Lung microvascular endothelial cell (primary cell): ENCODE measurements around the gene TPR. TPM values are rescaled to one million over a fixed set of nuclear protein-coding genes. Genes with fewer than 3 reads are reported as not detected.
"Not testable (repeated sequence)": the region's sequence is repeated elsewhere in the genome, so short reads cannot be mapped to it uniquely, and the experiment has no call there.

Source experiments
- DNase-seq, 2 donors: peaks; one replicate each; pipeline versions ENCODE4 v3.0.0 to v3.0.0-alpha.2; 2010; ENCODE audit warnings: low read depth in 2 of 2
- total RNA-seq: library from RNA; depleted of rRNA; stranded (reverse); fragments of >200 nt; gene quantifications from 2 replicates; pipeline ENCODE4 v1.2.1, GENCODE V29; 2014

Gene TPR
- total RNA-seq = 54.0 and 78.8 TPM in 2 replicates

DNA sequence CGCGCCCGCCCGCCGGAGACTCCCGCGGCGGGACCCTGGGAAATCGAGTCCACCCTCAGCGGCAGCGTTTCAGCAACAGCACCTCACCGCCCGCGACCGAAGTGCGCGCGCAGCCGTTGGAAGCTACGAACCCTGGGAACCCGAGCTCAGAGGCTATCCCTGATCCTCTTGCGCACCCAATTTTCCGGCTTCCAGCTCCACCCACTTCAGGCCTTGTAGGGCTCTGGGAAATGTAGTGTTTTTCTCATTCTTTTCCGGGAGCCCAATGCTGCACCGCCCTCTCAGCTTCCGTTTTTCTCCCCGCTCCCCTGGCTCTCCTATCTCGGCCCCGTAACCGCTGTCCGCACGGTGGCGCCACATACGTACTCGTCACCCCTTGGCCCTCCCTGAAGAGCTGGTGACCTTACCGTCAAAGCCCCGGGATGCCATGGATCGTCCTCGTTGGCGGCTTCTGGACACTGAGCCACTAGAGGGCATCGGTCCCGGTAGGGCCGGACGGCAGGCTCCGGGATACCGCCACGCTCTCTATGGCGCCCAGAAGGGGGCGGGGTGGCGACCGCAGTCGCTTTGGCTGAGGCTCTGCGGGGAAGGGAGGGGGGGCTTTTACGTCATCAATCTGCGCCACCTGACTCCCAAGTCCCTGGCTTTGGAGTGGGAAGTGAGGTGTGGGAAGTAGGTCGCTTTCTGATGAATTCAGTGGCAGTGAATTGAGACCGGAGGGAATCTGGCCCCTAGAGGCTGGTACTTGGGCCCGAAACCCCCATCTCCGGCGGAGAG lies at the start of gene TPR, which contains the start of gene ODR4:
TSS of gene TPR (minus strand) at position 102 of the 777 bp plus-strand sequence. CDS start 225 bp downstream, outside the sequence.
TSS of gene ODR4 (plus strand) at position 687 of the 777 bp plus-strand sequence. CDS start 3,948 bp downstream, outside the sequence.
- peak; percentile 100 for DNase-seq

DNA sequence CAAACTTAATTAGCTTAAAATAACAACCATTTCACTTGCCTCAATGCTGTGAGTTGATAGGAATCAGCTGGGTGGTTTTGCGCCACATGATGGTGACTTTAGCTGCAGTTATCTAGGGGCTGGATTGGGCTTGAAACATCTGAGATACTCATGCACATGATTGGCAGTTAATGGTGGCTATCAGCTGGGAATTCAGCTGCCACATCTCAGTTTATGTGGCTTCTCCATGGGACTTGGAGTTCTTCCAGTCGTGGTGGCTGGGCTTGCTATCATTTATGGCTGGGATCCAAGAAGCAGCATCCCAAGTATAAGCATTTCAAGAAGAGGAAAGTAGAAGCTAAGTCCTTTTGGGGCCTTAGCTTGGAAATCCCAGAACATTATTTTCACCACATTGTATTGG lies 49.5 kb upstream of the TPR start:
- DNase-seq = no peak

DNA sequence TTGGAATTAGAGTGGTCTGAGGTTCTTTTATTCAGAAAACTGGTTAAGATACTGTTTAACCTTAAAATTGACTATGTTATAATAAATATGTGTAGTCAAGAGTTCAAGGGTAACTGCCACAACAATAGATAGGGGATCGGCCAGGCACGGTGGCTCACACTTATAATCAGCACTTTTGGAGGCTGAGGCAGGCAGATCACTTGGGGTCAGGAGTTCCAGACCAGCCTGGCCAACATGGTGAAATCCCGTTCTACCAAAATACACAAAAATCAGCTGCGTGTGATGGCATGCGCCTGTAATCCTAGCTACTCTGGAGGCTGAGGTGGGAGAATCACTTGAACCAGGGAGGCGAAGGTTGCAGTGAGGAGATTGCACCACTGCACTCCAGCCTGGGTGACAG lies 46.4 kb upstream of the TPR start:
- no peak for DNase-seq

DNA sequence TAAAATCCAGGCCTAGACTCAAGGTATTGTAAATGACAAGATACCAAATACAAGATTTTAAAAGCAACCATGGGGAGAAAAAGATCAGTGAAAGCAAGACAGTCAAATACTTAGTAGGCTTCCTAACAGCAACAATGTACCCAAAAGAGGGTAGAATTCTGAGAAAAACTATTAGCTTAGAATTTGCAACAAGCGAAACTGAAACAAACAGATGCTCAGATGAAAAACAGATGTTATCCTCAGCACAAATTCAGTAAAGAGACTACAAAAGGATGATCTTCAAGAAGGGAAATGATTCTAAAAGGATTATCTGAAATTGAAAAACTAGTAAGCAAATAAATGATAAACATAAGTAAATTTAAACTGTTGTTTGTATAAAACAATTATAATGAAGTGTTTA lies 45.9 kb upstream of the TPR start:
- DNase-seq = no peak

DNA sequence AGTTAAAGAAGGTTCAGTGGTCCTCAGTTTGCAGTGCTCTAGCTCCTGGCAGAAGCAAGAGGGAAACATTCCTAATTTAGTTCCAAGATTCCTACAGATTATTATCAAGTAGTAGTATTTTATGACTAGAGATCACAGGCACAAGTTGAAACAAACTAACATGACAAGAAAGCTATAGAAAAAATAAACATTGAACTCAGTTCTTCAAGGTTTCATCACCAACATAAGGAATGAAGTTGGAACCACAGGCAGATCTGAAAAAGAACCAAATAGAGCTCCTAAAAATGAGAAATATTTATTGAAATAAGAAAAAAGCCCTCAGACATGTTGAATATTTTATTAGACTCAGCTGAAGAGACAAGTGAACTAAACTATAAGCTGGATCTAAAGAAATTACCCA lies 45.3 kb upstream of the TPR start:
- no peak for DNase-seq

DNA sequence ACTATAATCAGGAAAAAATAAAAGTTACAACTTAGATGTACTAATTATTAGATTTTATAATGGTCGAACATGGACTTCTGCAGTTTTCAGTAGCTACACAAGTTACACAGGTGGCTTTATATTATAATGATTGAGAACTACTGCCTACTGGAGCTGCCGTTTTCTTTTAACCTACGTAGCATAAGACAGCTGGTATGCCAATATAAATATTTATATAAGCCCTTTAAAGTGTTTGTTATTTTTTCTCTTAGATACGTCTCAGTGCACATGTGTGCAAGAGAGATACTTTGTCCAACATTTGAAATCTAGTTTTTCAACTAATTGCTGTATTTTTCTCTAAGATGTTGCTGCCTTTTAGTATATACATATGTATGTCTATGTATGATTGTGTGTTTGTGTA lies 43.5 kb upstream of the TPR start:
- no peak for DNase-seq

DNA sequence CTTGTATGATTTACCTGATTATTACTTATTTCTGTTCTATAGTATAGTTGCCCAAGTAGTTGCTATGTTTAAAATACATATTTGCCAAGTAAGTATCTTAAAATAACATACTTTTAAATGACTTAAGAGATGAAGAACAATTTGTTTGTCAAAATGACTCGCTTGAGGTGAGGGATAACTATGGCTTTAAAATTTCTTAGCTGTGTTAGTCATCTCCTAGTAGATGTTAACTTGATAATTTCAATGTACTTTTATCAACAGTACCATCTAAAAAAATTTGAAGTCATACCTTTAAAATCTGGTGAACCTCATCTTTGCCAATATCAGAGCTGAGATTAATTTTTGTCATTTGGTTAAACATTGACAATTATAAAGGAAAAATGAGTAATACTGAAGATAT lies 38.3 kb upstream of the TPR start:
- no peak for DNase-seq

DNA sequence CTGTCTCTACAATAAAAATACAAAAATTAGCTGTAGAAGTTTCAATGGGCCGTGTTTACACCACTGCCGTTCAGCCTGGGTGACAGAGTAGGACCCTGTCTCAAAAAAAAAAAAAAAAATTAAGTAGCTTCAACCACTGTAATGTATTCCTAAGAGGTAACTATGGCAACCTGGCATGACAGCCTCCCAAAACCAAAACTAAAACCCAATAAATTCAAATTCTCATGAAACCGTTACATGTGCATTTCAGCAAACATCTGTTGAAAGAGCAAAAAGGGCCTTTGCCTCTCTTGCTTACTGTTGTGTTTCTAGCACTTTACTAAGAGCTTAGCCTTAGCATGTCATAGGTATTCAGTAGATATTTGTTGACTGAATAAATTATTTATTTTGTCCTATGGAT lies 34.0 kb upstream of the TPR start:
- peak in 1 of 2 donors; percentile 16 for DNase-seq

DNA sequence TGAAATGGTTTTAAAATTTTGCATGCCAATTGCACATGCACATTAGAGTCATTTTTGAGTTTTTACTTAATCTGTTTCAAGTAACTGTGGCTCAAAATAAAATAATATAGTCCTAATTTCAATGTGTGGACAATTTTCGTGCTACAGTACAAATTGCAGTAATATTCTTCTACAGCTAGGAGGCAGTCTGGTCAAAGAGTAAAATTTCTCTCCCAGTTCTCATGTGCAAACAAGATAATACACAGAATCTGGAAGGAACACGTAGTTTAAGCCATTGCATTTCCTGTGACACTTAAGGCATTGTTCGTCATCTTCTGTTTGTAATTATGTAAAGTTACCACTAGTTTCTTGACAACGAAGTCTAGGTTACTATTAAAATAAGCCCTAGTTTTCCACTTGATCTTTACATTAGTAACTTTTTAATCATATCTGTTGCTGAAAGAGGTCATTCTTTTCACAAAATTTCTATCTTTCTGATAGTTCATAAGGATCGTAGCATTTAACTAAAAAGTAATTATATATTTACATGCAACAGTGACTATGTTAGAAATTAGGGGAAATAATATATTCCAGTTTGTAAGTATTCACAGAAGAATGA lies 29.5 kb upstream of the TPR start:
- DNase-seq = peak; percentile 69 to 92

DNA sequence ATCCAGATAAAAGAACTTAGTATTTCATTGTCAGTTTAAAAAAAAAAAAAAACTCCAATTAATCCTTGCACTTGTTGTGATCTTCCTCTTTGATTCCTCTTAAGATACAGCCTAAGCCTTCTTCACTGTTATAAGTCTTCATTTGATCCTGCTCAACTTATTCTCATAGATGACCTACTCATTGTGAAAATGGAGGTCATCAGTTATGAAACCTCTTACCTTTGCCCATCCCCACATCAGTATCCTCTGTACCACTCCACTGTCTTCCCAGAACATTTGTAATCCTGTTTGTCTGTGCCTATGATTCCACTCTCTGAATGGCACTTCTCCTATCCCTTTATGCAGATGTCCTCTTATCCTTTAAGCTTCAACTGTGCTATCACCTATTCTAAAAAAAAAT lies 28.6 kb upstream of the TPR start:
- no peak for DNase-seq

DNA sequence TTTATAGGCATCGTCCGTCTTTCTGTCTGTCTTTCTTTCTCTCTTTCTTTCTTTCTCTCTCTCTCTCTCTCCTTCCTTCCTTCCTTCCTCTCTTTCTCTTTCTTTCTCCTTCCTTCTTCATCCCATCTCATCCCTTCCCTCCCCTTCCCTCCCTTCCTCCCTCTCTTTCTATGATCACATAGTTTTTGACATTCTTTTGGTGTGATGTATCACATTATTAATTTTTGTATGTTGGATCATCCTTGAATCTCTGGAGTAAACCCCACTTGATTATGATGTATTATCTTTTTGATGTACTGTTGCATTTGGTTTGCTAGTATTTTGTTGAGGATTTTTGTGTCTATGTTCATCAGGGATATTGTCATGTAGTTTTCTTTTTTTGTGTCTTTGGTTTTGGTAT lies 26.4 kb upstream of the TPR start:
- DNase-seq = not testable (repeated sequence)

DNA sequence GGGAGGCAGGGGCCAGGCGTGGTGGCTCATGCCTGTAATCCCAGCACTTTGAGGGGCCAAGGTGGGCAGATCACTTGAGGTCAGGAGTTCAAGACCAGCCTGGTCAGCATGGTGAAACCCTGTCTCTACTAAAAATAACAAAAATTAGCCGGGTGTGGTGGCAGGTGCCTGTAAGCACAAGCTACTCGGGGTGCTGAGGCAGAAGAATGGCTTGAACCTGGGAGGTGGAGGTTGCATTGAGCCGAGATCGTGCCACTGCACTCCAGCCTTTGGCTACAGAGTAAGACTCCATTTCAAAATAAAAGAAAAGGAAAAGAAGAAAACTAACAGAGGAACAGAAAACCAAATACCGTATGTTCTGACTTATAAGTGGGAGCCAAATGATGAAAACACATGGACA lies 17.7 kb upstream of the TPR start:
- DNase-seq = not testable (repeated sequence)

DNA sequence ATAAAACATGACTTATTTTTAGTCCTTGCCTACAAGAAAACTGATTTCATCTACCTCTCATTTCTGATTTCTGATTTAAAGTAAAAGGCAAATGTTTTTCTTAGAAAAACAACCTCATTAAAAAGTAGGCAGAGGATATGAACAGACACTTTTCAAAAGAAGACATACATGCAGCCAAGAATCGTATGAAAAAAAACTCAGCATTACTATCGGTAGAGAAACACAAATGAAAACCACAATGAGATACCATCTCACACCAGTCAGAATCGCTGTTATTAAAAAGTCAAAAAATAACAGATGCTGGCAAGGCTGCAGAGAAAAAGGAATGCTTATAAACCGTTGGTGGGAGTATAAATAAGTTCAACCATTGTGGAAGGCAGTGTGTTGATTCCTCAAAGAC lies 16.8 kb upstream of the TPR start:
- no peak for DNase-seq

DNA sequence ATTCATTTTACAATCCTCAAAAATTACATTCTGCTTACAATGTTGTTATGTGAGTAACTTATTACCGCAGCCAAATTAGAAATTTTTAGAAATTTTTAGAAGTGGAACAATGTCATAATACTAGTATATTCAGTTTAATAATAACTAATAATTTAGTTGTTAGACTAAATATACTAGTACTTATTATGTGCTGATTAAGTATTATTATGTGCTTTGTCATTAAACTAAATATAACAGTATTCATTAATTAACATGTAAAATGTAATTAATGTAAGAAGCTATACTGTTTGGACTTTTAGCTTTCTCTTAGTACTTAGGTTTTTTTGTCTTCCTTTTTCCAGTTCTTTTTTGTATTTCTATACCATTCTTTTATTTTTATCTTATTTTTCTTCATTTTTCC lies 15.9 kb upstream of the TPR start:
- DNase-seq = no peak

DNA sequence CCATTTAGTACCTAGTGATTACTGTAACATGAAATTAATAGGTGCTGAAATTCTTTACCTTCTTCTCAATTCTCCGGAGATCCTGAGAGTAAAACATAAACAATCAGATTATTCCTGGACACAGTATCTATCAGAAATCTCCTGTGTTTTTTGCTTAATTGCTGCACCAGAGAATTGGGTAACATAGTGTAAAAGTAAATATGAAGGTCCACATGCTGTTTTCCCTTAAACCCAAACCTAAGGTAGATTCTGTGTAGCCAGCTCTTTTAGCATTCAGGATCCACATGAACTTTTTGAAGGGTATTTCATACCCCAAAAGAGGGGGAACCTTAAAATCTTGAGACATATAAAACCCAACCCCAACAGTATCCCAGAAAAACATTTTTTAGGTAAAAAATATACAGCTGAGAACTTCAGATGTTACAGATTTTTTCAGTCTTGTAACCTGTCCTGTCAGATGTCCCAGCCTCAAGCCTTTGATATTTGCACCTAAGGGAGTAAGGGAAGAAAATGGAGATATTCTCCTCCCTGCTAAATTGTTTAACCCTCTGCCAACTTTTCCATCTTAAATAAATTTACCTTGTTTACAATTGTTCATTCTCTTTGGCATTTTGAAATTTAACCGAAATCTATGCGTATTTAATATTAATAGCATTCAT lies 11.8 kb upstream of the TPR start:
- DNase-seq = no peak

DNA sequence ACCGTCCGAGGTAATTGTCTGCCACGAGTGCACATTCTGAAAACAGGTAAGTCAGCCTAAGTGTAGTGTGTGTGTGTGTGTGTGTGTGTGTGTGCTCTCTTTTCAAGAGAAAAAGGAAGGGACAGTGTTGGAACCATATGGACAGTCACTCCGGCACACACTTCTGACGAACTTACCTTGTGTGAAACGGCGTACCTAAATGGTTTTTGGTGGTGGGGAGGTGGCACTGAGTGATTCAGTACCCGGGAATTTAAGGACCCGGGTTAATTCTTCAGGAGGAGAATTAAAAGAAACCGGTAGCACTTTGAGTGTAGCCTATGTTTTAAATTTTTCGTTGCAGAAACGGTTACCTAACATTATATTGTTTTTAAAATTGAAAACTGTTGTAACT lies 871 bp upstream of the TPR start:
- no peak for DNase-seq

DNA sequence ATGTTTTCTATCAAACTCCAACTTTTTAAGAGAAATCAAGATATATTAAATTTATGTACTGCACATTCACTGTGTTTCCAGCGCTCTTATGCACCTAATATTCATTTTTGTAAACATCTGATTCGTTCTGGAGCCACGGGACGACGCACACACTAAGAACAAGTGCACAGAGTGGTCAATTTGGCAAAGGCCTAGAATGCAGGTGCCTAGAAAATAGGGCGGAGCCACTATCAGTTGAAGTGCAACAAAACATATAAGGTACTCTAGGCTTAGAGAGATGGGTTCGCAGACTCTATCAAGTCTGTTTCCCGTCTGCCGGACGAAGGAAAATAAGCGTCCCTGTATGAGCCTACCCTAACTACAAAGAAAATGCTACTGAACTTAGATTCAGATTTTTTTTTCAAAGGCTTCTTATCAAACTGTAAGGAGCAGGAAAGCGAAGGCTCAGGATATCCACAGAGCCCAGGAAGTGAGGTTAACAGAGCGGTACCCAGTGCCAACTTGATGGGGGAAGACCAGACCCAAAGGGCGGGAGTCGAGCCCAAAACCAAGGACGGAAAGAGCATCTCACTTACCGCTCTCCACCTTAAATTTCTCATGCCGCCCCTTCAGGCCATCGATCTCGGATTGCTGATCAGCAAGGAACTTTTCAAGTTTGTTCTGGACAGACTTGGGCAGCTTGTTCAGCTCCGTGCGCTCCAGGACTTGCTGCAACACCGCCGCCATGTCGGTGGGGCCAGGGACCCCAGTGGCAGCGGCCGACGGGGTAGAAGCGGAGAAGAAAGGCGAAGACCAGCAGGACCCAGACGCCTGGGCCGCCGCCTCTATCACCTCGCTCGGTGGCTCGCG lies 526 bp downstream of the TPR start:
- peak; percentile 45 to 64 for DNase-seq

DNA sequence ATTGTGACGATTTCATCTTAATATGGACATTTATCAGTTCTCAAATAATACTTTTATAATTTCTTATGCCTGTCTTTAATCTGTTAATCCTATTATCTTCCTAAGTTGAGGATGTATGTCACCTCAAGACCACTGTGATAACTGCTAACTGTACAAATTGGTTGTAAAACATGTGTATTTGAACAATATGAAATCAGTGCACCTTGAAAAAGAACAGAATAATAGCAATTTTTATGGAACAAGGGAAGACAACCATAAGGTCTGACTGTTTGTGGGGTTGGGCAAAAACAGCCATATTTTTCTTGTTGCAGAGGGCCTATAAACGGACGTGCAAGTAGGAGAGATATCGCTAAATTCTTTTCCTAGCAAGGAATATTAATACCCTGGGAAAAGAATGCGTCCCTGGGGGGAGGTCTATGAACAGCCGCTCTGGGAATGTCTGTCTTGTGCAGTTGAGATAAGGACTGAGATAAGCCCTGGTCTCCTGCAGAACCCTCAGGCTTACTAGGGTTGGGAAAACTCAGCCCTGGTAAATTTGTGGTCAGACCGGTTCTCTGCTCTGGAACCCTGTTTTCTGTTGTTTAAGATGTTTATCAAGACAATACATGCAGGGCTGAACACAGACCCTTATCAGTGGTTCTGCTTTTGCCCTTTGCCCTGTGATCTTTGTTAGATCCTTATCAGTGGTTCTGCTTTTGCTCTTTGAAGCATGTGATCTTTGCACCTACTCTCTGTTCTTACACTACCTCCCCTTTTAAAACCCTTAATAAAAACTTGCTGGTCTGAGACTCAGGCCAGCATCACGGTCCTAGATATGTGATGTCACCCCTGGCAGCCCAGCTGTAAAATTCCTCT lies 27.0 kb downstream of the TPR start:
- not testable (repeated sequence) for DNase-seq

DNA sequence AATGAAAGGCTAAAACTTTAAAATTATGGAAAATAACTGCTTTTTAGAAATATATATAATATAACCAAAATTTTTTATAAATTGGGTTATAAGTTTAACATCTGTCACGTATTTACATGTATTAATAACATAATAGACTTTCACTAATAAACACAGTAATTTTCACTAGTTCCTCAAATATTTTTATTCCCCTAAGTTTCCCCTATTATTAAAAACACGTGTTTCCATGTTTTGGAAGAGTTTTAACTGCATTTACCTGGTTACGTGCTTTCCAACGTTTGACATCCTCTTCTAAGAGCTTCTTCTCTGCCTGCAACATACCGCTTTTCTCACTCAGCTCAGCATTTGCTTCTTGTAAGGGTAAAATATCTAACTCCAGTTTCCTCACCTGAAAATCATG lies 34.3 kb downstream of the TPR start:
- no peak for DNase-seq

DNA sequence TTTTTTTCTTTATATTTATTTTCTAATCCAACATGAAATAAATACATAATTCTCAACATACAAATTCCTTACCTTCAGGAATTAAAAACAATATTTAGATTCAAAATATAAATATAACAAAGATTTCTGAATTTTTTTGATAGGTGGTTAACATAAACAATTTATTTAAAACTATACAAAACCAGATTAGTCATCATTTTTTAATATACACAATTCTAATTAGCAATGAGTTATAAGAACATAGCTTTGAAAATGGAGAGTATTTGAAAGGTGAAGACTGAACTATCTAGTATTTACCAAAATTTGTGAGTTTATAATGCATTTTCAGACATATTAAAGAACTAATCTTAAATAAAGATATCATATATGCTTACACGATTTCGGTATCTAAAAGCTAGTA lies 37.5 kb downstream of the TPR start:
- DNase-seq = no peak

DNA sequence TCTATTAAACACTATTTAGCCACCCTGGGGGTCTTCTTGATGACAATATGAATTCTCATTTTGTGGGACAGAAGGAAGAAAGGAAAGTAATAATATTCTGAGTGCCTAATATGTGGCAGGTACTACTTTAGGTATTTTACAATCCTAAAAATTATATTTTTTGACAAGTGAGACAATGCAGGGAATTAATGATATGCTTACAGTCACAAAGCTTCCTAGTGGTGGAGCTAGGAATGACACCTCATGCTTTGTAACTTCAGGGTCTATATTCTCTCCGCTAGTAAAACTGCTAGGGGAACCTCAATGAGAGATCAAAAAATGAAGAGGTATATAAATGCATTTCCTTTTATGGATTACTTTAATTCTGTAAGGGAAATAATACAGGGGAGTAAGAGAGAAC lies 44.3 kb downstream of the TPR start:
- peak in 1 of 2 donors; percentile 2 for DNase-seq
